Thyroid gland (tissue), 4 donors: ENCODE data around the gene PPP1R9A. TPM values are rescaled to one million over a fixed set of nuclear protein-coding genes. Genes with fewer than 3 reads are reported as not detected.
A peak's percentile ranks its signal among the peaks of the same experiment; 100 is the strongest.

Source experiments
- DNase-seq, 2 donors: peaks; one replicate each; pipeline ENCODE4 v3.0.0-alpha.2; 2019
- H3K27ac ChIP-seq, 3 donors: fragments of 200-600 bp; sonication (generic); 1 replicate in 2 of 3; 2 replicates in 1 of 3; pipeline ENCODE4 v1.5.1; 2016 to 2019; ENCODE audit warnings: mild to moderate bottlenecking in 1 of 3, moderate library complexity in 1 of 3
- H3K27me3 ChIP-seq: fragments of 200-600 bp; sonication (generic); one replicate; pipeline ENCODE4 v1.5.1; 2019
- H3K36me3 ChIP-seq, 2 donors: fragments of 200-600 bp; sonication (generic); one replicate each; pipeline ENCODE4 v1.5.1; 2016 to 2019
- H3K4me1 ChIP-seq, 2 donors: fragments of 200-600 bp; sonication (generic); one replicate each; pipeline ENCODE4 v1.5.1; 2017 to 2019
- H3K4me3 ChIP-seq, 3 donors: fragments of 200-600 bp; sonication (generic); replicated peaks in 1 of 3; 1 replicate in 2 of 3; 2 replicates in 1 of 3; pipeline ENCODE4 v1.5.1; 2016; ENCODE audit warnings: mild to moderate bottlenecking in 1 of 3
- H3K9me3 ChIP-seq: fragments of 200-600 bp; sonication (generic); one replicate; pipeline ENCODE4 v1.5.1; 2017
- CTCF ChIP-seq, 6 experiments: fragments of 200-600 bp in 3 of 6; fragments of 450-650 bp in 3 of 6; sonication (generic) in 3 of 6; IDR thresholded peaks; one replicate each; pipeline ENCODE4 v1.5.1; 2016 to 2019; ENCODE audit warnings: antibody characterized with exemption in 6 of 6, mild to moderate bottlenecking in 2 of 6, inconsistent platforms in 1 of 6, moderate library complexity in 1 of 6
- POLR2A ChIP-seq, 2 donors: fragments of 450-650 bp; IDR thresholded peaks; one replicate each; pipeline ENCODE4 v1.6.1; 2017; ENCODE audit warnings: antibody characterized with exemption in 2 of 2, mild to moderate bottlenecking in 2 of 2, moderate library complexity in 1 of 2
- WGBS, 2 donors: methylation state at CpG; one replicate each; pipeline ENCODE4 v1.1.5; 2017; 5-methylcytosine and 5-hydroxymethylcytosine counted together
- intact Hi-C: fragments of 100-400 bp; cut with DNase I; formaldehyde crosslinking; loops from one replicate; pipeline ENCODE4 v1.15.1; 2023
- total RNA-seq, 4 donors: library from RNA; depleted of rRNA; stranded (reverse); fragments of >200 nt; gene quantifications; one replicate each; pipeline ENCODE4 v1.2.3, GENCODE V29; 2016

The PPP1R9A gene
- total RNA-seq, 4 donors from 2014 or later: 38.8 to 89.6 (median 45.5) TPM

GRCh38 chr7:94908323-94909178 lies 1.2 kb downstream of the PPP1R9A start:
- Histone ChIP-seq H3K27me3 (no peaks in the 10 kb centered on the region), H3K4me3 (peak overlapping the region in 2 of 3 donors; percentile 40 to 41), H3K27ac (peak overlapping the region; percentile 60 to 89 (median 81)), H3K4me1 (peaks cover 12 to 16% of the 10 kb centered on the region in 2 donors), H3K9me3 (no peaks in the 10 kb centered on the region), H3K36me3 (no peaks in the 10 kb centered on the region)
- peak; percentile 73 to 74 for DNase-seq
- 2 to 4% methylated on average over 27 of the region's 27 CpGs for WGBS, 2 donors
- intact Hi-C loops: no loop called here
- TF ChIP-seq CTCF (IDR thresholded peaks at IDR 0.05) (no peak), POLR2A (IDR thresholded peaks at IDR 0.05) (peak in 1 of 2 donors; percentile 49)

DNA sequence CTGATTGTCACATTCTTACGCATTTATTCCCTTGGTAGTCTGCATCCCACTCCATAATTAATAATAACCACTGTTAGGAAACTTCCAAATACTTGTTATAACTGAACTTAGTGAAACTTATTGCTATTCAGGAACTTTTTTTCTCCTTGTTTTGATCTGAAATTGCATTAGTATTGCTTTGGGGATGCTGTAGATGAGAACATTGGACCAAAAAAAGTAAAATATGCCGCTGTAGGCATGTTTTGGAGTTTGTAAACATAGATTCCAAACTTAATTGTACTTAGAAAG lies 1.7 kb downstream of the PPP1R9A start:
- H3K27me3 ChIP-seq: no peaks in the 10 kb centered on the region
- H3K4me3 ChIP-seq: no peak overlapping the region
- no peaks in the 10 kb centered on the region for H3K9me3 ChIP-seq
- no peaks in the 10 kb centered on the region for H3K36me3 ChIP-seq
- H3K27ac ChIP-seq: peak overlapping the region in 2 of 3 donors; percentile 81 to 89
- peaks cover 12 to 18% of the 10 kb centered on the region in 2 donors for H3K4me1 ChIP-seq
- TF ChIP-seq CTCF (IDR thresholded peaks at IDR 0.05) (no peak), POLR2A (IDR thresholded peaks at IDR 0.05) (no peak)
- intact Hi-C loops: no loop called here
- DNase-seq: no peak
- WGBS, 2 donors: 57 to 69% methylated on average over 2 of the region's 2 CpGs

- H3K9me3 ChIP-seq: no peaks in the 10 kb centered on the region
- no peaks in the 10 kb centered on the region for H3K27me3 ChIP-seq
- no peaks in the 10 kb centered on the region for H3K36me3 ChIP-seq
- intact Hi-C loops: no loop called here
- no peak for DNase-seq
- no peak overlapping the region for H3K27ac ChIP-seq
- TF ChIP-seq CTCF (IDR thresholded peaks at IDR 0.05) (no peak), POLR2A (IDR thresholded peaks at IDR 0.05) (no peak)
- peaks cover 12 to 17% of the 10 kb centered on the region in 2 donors for H3K4me1 ChIP-seq
- H3K4me3 ChIP-seq: no peak overlapping the region
Observed at GRCh38 chr7:94912085-94912484, 4.7 kb downstream of the PPP1R9A start.

DNA sequence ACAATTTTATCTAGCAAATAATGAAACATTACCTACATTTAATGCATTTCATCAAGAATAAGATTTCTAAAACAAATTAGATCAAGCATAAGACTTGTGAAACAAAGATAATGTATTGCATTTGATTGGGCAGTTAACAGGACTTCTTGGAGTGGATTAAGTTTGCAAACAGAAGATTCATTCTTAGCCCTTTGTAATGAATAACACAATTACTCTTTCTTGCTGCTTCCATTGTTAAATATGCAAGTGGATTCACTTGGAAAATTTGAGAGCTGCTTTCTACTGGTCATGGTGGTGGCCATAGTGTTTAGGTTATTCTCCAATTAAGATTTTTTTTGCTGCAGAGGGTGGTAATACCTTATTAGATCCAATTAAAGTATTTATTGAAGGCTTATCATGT lies 6.0 kb downstream of the PPP1R9A start:
- H3K4me1 ChIP-seq: peaks cover 12 to 13% of the 10 kb centered on the region in 2 donors
- no peak overlapping the region for H3K4me3 ChIP-seq
- H3K36me3 ChIP-seq: no peaks in the 10 kb centered on the region
- H3K9me3 ChIP-seq: no peaks in the 10 kb centered on the region
- TF ChIP-seq POLR2A (IDR thresholded peaks at IDR 0.05) (no peak), CTCF (IDR thresholded peaks at IDR 0.05) (no peak)
- no peaks in the 10 kb centered on the region for H3K27me3 ChIP-seq
- no peak for DNase-seq
- H3K27ac ChIP-seq: no peak overlapping the region
- intact Hi-C loops: no loop called here

GRCh38 chr7:94921911-94922310 lies 14.5 kb downstream of the PPP1R9A start:
- no peak for DNase-seq
- Histone ChIP-seq H3K4me1 (no peaks in the 10 kb centered on the region), H3K27ac (no peak overlapping the region), H3K4me3 (no peak overlapping the region), H3K9me3 (no peaks in the 10 kb centered on the region), H3K36me3 (no peaks in the 10 kb centered on the region), H3K27me3 (no peaks in the 10 kb centered on the region)
- WGBS, 2 donors: 72 to 93% methylated on average over 4 of the region's 4 CpGs
- intact Hi-C loops: no loop called here
- TF ChIP-seq POLR2A (IDR thresholded peaks at IDR 0.05): no peak
- TF ChIP-seq CTCF (IDR thresholded peaks at IDR 0.05): no peak
